ENCODE data around the gene RNF144B. TPM values are rescaled to one million over a fixed set of nuclear protein-coding genes. Genes with fewer than 3 reads are reported as not detected.
A peak's percentile ranks its signal among the peaks of the same experiment; 100 is the strongest.

RNF144B gene
- polyA plus RNA-seq, 3 donors: 25.6 to 31.0 (median 27.9) TPM

GRCh38 chr6:18503206-18503592 lies 116.0 kb downstream of the RNF144B start:
- Mint-ChIP-seq H3K4me1 (peaks cover 36% of the 10 kb centered on the region), H3K36me3 (no peaks in the 10 kb centered on the region), H3K9me3 (no peaks in the 10 kb centered on the region), H3K4me3 (no peak overlapping the region), H3K27me3 (ENCODE audit: low read depth in 3 of 3) (no peaks in the 10 kb centered on the region), H3K27ac (peak overlapping the region; percentile 92 to 99 (median 97))
- intact Hi-C loops (cut with micrococcal nuclease): loop anchor here (5.0 to 10.0 kb wide), 4 partner anchors 68 to 241 kb away; partner anchors contain the start of gene DEK (in 1 of the 2)
- no peaks in the 10 kb centered on the region for H3K36me3 ChIP-seq (replicated peaks in 1 of 2; ENCODE audit: control insufficient read depth in 1 of 2, insufficient read depth in 2 of 2, low read length in 2 of 2)
- peak overlapping the region; percentile 53 for H3K9ac ChIP-seq (ENCODE audit: insufficient read depth, low read length, poor library complexity, severe bottlenecking)
- no peak overlapping the region for H2AFZ ChIP-seq (ENCODE audit: insufficient read depth, low read depth, low read length, poor library complexity, severe bottlenecking)
- peak overlapping the region; percentile 63 for H3K4me2 ChIP-seq (replicated peaks; ENCODE audit: extremely low read depth, low read length, poor library complexity, severe bottlenecking)
- H3K27ac ChIP-seq (ENCODE audit: low read depth in 1 of 2, low read length in 2 of 2): peak overlapping the region; percentile 75 to 87
- H3K4me1 ChIP-seq (ENCODE audit: control insufficient read depth in 1 of 2, insufficient read depth in 2 of 2, low read length in 2 of 2): peaks cover 30 to 33% of the 10 kb centered on the region in 2 donors
- TF ChIP-seq, protein P1, sequence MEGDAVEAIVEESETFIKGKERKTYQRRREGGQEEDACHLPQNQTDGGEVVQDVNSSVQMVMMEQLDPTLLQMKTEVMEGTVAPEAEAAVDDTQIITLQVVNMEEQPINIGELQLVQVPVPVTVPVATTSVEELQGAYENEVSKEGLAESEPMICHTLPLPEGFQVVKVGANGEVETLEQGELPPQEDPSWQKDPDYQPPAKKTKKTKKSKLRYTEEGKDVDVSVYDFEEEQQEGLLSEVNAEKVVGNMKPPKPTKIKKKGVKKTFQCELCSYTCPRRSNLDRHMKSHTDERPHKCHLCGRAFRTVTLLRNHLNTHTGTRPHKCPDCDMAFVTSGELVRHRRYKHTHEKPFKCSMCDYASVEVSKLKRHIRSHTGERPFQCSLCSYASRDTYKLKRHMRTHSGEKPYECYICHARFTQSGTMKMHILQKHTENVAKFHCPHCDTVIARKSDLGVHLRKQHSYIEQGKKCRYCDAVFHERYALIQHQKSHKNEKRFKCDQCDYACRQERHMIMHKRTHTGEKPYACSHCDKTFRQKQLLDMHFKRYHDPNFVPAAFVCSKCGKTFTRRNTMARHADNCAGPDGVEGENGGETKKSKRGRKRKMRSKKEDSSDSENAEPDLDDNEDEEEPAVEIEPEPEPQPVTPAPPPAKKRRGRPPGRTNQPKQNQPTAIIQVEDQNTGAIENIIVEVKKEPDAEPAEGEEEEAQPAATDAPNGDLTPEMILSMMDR (IDR thresholded peaks at IDR 0.05): no peak
- no peaks in the 10 kb centered on the region for H3K79me2 ChIP-seq (ENCODE audit: insufficient read depth, low read length)
- no peak for DNase-seq
- peak overlapping the region in 1 of 3 experiments; percentile 67 for H3K4me3 ChIP-seq (replicated peaks in 1 of 3; ENCODE audit: low read depth in 2 of 3, low read length in 3 of 3)
- H4K20me1 ChIP-seq (ENCODE audit: insufficient read depth, low read length): no peaks in the 10 kb centered on the region
- H3K27me3 ChIP-seq (ENCODE audit: control insufficient read depth in 2 of 2, insufficient read depth in 2 of 2, low read length in 2 of 2): no peaks in the 10 kb centered on the region
- H3K9me3 ChIP-seq (replicated peaks in 1 of 2; ENCODE audit: control insufficient read depth in 1 of 2, insufficient read depth in 1 of 2, low read length in 2 of 2): no peaks in the 10 kb centered on the region

- Histone ChIP-seq H3K4me1 (ENCODE audit: control insufficient read depth in 1 of 2, insufficient read depth in 2 of 2, low read length in 2 of 2) (peaks cover 30 to 33% of the 10 kb centered on the region in 2 donors), H3K27ac (ENCODE audit: low read depth in 1 of 2, low read length in 2 of 2) (peak overlapping the region; percentile 75 to 87), H3K36me3 (replicated peaks in 1 of 2; ENCODE audit: control insufficient read depth in 1 of 2, insufficient read depth in 2 of 2, low read length in 2 of 2) (no peaks in the 10 kb centered on the region), H3K79me2 (ENCODE audit: insufficient read depth, low read length) (no peaks in the 10 kb centered on the region), H3K27me3 (ENCODE audit: control insufficient read depth in 2 of 2, insufficient read depth in 2 of 2, low read length in 2 of 2) (no peaks in the 10 kb centered on the region), H3K9ac (ENCODE audit: insufficient read depth, low read length, poor library complexity, severe bottlenecking) (peak overlapping the region; percentile 53), H3K9me3 (replicated peaks in 1 of 2; ENCODE audit: control insufficient read depth in 1 of 2, insufficient read depth in 1 of 2, low read length in 2 of 2) (no peaks in the 10 kb centered on the region), H4K20me1 (ENCODE audit: insufficient read depth, low read length) (no peaks in the 10 kb centered on the region), H2AFZ (ENCODE audit: insufficient read depth, low read depth, low read length, poor library complexity, severe bottlenecking) (peak overlapping the region; percentile 57), H3K4me3 (replicated peaks in 1 of 3; ENCODE audit: low read depth in 2 of 3, low read length in 3 of 3) (peak overlapping the region; percentile 19 to 67 (median 63)), H3K4me2 (replicated peaks; ENCODE audit: extremely low read depth, low read length, poor library complexity, severe bottlenecking) (peak overlapping the region; percentile 63)
- H3K27me3 Mint-ChIP-seq (ENCODE audit: low read depth in 3 of 3): no peaks in the 10 kb centered on the region
- H3K36me3 Mint-ChIP-seq: no peaks in the 10 kb centered on the region
- DNase-seq: peak; percentile 59 to 85 (median 81)
- H3K4me1 Mint-ChIP-seq: peaks cover 36% of the 10 kb centered on the region
- H3K27ac Mint-ChIP-seq: peak overlapping the region; percentile 92 to 99 (median 97)
- no peaks in the 10 kb centered on the region for H3K9me3 Mint-ChIP-seq
- peak overlapping the region; percentile 73 to 89 for H3K4me3 Mint-ChIP-seq
- WGBS (ENCODE audit: insufficient coverage): 0% methylated on average over 3 of the region's 11 CpGs
- intact Hi-C loops (cut with micrococcal nuclease): loop anchor here (2.0 to 10.0 kb wide), 6 partner anchors 69 to 241 kb away; partner anchors contain the start of gene DEK (in 1 of the 2)
- TF ChIP-seq, protein P1 (IDR thresholded peaks at IDR 0.05): peak; percentile 94
Observed at GRCh38 chr6:18503593-18504231, 116.6 kb downstream of the RNF144B start.
